ENCODE measurements around the gene CD300H. TPM values are rescaled to one million over a fixed set of nuclear protein-coding genes. Genes with fewer than 3 reads are reported as not detected.

The CD300H gene
- total RNA-seq, 1 donor from 2014 or later: not detected

DNA sequence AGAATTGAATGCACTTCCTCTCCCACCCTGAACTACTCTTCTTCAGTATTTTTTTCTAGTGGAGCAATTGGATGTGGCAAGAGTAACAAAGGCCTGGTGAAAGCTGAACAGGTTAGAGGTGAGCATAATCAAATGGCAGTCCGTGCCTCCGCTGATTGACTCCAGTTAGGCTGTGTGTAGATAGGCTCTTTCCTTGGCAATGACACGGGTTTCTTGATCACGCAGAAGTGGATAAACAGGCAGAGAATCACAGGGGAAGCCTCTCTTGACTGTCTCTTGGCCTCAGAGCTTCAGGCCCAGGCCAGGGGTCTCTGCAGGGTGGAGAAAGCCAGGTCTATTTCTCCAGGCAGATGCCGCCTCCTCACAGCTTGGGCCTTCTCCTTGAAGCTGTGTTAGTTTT, 40.2 kb downstream of the CD300H start:
- Histone ChIP-seq H2AFZ (replicated peaks) (no peak overlapping the region), H3K9me3 (ENCODE audit: low read depth) (no peaks in the 10 kb centered on the region), H3K79me2 (ENCODE audit: low read depth) (no peaks in the 10 kb centered on the region), H3K4me1 (no peaks in the 10 kb centered on the region), H3K4me2 (no peak overlapping the region), H3K27ac (no peak overlapping the region), H3K4me3 (no peak overlapping the region), H3K27me3 (peaks cover 11% of the 10 kb centered on the region), H4K20me1 (ENCODE audit: low read depth) (no peaks in the 10 kb centered on the region), H3K9ac (no peak overlapping the region), H3K36me3 (no peaks in the 10 kb centered on the region), H3F3A (ENCODE audit: low read depth) (no peaks in the 10 kb centered on the region)
- Mint-ChIP-seq H3K4me1 (no peaks in the 10 kb centered on the region), H3K9me3 (peaks cover 3% of the 10 kb centered on the region), H3K4me3 (no peak overlapping the region), H3K36me3 (no peaks in the 10 kb centered on the region), H3K27ac (no peak overlapping the region), H3K27me3 (ENCODE audit: insufficient read depth, low read depth) (peaks cover 16% of the 10 kb centered on the region)
- DNase-seq (ENCODE audit: low spot score): no peak
- no peak for TF ChIP-seq EZH2 (IDR thresholded peaks at IDR 0.05)
- no peak for TF ChIP-seq EZH2phosphoT487 (IDR thresholded peaks at IDR 0.05)
- TF ChIP-seq, protein P1, sequence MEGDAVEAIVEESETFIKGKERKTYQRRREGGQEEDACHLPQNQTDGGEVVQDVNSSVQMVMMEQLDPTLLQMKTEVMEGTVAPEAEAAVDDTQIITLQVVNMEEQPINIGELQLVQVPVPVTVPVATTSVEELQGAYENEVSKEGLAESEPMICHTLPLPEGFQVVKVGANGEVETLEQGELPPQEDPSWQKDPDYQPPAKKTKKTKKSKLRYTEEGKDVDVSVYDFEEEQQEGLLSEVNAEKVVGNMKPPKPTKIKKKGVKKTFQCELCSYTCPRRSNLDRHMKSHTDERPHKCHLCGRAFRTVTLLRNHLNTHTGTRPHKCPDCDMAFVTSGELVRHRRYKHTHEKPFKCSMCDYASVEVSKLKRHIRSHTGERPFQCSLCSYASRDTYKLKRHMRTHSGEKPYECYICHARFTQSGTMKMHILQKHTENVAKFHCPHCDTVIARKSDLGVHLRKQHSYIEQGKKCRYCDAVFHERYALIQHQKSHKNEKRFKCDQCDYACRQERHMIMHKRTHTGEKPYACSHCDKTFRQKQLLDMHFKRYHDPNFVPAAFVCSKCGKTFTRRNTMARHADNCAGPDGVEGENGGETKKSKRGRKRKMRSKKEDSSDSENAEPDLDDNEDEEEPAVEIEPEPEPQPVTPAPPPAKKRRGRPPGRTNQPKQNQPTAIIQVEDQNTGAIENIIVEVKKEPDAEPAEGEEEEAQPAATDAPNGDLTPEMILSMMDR (IDR thresholded peaks at IDR 0.05): no peak

DNA sequence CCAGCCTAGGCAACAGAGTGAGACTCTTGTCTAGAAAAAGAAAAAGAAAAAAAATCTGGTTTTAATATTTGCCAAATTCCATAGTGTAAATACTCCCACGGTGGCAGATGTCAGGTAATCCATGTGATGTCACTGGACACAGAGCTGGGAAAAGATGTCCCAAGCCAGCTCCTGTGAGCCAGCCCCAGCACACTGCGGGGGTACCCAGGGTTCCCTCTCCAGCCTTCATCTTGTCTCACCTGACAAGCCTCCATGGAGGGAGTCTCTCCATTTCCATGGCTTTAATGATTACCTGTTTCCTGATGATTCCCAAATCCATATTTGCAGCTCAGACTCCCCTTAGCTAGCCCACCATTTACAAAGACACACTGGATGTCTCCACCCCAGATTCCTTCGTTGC, 40.6 kb downstream of the CD300H start:
- peaks cover 11% of the 10 kb centered on the region for H3K27me3 ChIP-seq
- H3K79me2 ChIP-seq (ENCODE audit: low read depth): no peaks in the 10 kb centered on the region
- no peaks in the 10 kb centered on the region for H4K20me1 ChIP-seq (ENCODE audit: low read depth)
- Mint-ChIP-seq H3K36me3 (no peaks in the 10 kb centered on the region), H3K27me3 (ENCODE audit: insufficient read depth, low read depth) (peaks cover 16% of the 10 kb centered on the region), H3K4me1 (no peaks in the 10 kb centered on the region), H3K27ac (no peak overlapping the region), H3K9me3 (peaks cover 3% of the 10 kb centered on the region), H3K4me3 (no peak overlapping the region)
- DNase-seq (ENCODE audit: low spot score): no peak
- no peak overlapping the region for H2AFZ ChIP-seq (replicated peaks)
- TF ChIP-seq EZH2 (IDR thresholded peaks at IDR 0.05): no peak
- TF ChIP-seq, protein P1 (IDR thresholded peaks at IDR 0.05): no peak
- no peak for TF ChIP-seq EZH2phosphoT487 (IDR thresholded peaks at IDR 0.05)
- H3K36me3 ChIP-seq: no peaks in the 10 kb centered on the region
- H3K4me3 ChIP-seq: no peak overlapping the region
- no peak overlapping the region for H3K4me2 ChIP-seq
- no peak overlapping the region for H3K27ac ChIP-seq
- H3K4me1 ChIP-seq: no peaks in the 10 kb centered on the region
- H3F3A ChIP-seq (ENCODE audit: low read depth): no peaks in the 10 kb centered on the region
- no peak overlapping the region for H3K9ac ChIP-seq
- no peaks in the 10 kb centered on the region for H3K9me3 ChIP-seq (ENCODE audit: low read depth)

DNA sequence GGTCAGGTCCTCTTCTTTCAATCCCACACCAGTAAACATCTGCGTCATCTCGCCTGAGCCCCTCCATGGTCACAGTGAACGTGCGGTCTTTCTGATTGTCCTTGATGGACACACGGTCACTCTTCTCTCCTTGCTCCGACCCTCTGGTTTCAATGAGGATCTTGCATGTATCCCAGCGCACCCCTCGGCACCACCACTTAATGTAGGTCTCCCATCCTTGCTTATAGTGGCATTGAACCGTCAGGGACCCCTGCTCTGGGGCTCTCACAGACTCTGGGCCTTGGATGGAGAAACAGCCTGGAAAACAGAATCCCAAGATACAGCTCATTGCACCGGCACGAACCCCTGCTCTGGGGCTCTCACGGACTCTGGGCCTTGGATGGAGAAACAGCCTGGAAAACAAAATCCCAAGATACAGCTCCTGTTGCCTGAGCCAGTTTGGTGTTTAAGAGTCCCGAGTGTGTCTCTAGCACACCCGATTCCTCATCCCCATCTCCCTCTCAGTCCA, 41.5 kb downstream of the CD300H start:
- Histone ChIP-seq H3F3A (ENCODE audit: low read depth) (no peaks in the 10 kb centered on the region), H3K27me3 (peaks cover 11% of the 10 kb centered on the region), H3K9ac (no peak overlapping the region), H3K4me3 (no peak overlapping the region), H3K9me3 (ENCODE audit: low read depth) (no peaks in the 10 kb centered on the region), H3K36me3 (no peaks in the 10 kb centered on the region), H3K27ac (no peak overlapping the region), H3K79me2 (ENCODE audit: low read depth) (no peaks in the 10 kb centered on the region), H3K4me1 (no peaks in the 10 kb centered on the region), H2AFZ (replicated peaks) (no peak overlapping the region), H4K20me1 (ENCODE audit: low read depth) (no peaks in the 10 kb centered on the region), H3K4me2 (no peak overlapping the region)
- Mint-ChIP-seq H3K9me3 (peaks cover 3% of the 10 kb centered on the region), H3K27me3 (ENCODE audit: insufficient read depth, low read depth) (peaks cover 16% of the 10 kb centered on the region), H3K4me1 (no peaks in the 10 kb centered on the region), H3K4me3 (no peak overlapping the region), H3K36me3 (no peaks in the 10 kb centered on the region), H3K27ac (no peak overlapping the region)
- DNase-seq (ENCODE audit: low spot score): no peak
- no peak for TF ChIP-seq EZH2phosphoT487 (IDR thresholded peaks at IDR 0.05)
- TF ChIP-seq, protein P1 (IDR thresholded peaks at IDR 0.05): no peak
- TF ChIP-seq EZH2 (IDR thresholded peaks at IDR 0.05): no peak

Measured in neural progenitor cell (in vitro differentiated cells).